ENCODE data around the gene NEURL3. TPM values are rescaled to one million over a fixed set of nuclear protein-coding genes. Genes with fewer than 3 reads are reported as not detected.
A peak's percentile ranks its signal among the peaks of the same experiment; 100 is the strongest.
"Not testable (repeated sequence)": the region's sequence is repeated elsewhere in the genome, so short reads cannot be mapped to it uniquely, and the experiment has no call there.

NEURL3 gene, protein sequence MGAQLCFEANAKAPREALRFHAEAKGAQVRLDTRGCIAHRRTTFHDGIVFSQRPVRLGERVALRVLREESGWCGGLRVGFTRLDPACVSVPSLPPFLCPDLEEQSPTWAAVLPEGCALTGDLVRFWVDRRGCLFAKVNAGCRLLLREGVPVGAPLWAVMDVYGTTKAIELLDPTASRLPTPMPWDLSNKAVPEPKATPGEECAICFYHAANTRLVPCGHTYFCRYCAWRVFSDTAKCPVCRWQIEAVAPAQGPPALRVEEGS
- total RNA-seq, result 0.29 TPM in 1 of 2 replicates, not detected in the other

DNA sequence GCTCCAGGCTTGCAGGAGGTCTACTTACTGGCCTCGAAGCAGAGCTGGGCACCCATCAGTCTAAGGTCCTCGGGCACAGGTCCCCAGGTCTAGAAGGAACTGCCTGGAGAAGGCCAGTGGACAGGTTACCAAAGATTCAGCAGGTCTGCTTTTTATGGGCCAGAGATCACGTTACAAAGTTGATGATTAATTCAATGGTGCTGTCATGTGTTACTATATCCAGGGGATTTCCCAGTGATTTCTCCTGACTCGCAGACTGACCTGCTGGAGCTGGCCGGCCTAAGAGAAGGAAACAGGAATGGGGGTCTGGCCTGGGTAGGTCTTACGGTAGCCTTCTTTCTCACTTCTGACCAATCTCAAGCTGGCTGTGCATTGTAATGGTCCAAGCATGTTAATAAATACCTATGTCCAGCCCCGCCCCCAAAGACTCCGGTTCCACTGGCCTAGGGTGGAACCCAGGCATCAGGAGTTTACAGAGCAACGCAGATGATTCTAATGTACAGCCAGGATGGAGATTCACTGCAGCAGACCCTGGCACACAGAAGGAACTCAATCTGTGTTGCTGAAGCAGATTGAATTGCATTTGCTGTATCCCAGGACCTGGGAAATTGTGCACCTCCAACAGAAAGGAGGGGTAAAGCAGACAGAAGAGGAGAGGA lies at the start of gene NEURL3:
NEURL3 (minus strand) TSS at position 127 of the 659 bp plus-strand sequence; CDS start at position 56, 71 bp downstream.
- H3K4me2 ChIP-seq (ENCODE audit: insufficient read depth, low read length), result no peak within 1 kb of the TSS
- DNase-seq (ENCODE audit: insufficient read length, low spot score, missing footprints), result peak; percentile 97

GRCh38 chr2:96554293-96555145 lies 49.4 kb upstream of the NEURL3 start:
- Histone ChIP-seq H3K4me3 (ENCODE audit: insufficient read depth, low read length) (peak overlapping the region; percentile 39), H3K4me2 (ENCODE audit: insufficient read depth, low read length) (peak overlapping the region; percentile 72), H3K27me3 (ENCODE audit: insufficient read depth, low read length) (no peaks in the 10 kb centered on the region), H3K4me1 (ENCODE audit: insufficient read depth, low read length) (peaks cover 11% of the 10 kb centered on the region), H4K20me1 (ENCODE audit: insufficient read depth, low read length) (no peaks in the 10 kb centered on the region), H3K27ac (ENCODE audit: low read depth, low read length) (no peak overlapping the region), H3K79me2 (ENCODE audit: insufficient read depth, low read length) (no peaks in the 10 kb centered on the region), H3K36me3 (ENCODE audit: insufficient read depth, low read length) (peaks cover 5% of the 10 kb centered on the region), H2AFZ (ENCODE audit: low read length) (peak overlapping the region; percentile 89), H3K9me3 (ENCODE audit: low read depth, low read length) (no peaks in the 10 kb centered on the region)
- peak; percentile 86 for TF ChIP-seq CTCF (IDR thresholded peaks at IDR 0.05; ENCODE audit: extremely low read depth, low read depth, low read length)
- DNase-seq (ENCODE audit: insufficient read length, low spot score, missing footprints), result peak; percentile 98

More for the DNA sequence above, at the start of gene NEURL3:
- Histone ChIP-seq H4K20me1 (ENCODE audit: insufficient read depth, low read length) (no peaks in the 10 kb centered on the region), H3K4me3 (ENCODE audit: insufficient read depth, low read length) (no peak within 1 kb of the TSS), H3K27ac (ENCODE audit: low read depth, low read length) (no peak within 1 kb of the TSS), H3K27me3 (ENCODE audit: insufficient read depth, low read length) (peaks cover 11% of the 10 kb centered on the region), H3K9me3 (ENCODE audit: low read depth, low read length) (no peaks in the 10 kb centered on the region), H3K79me2 (ENCODE audit: insufficient read depth, low read length) (no peaks in the 10 kb centered on the region), H3K36me3 (ENCODE audit: insufficient read depth, low read length) (no peaks in the 10 kb centered on the region), H3K4me1 (ENCODE audit: insufficient read depth, low read length) (peaks cover 7% of the 10 kb centered on the region), H2AFZ (ENCODE audit: low read length) (no peak within 1 kb of the TSS)
- TF ChIP-seq CTCF (IDR thresholded peaks at IDR 0.05; ENCODE audit: extremely low read depth, low read depth, low read length), result no peak

GRCh38 chr2:96553957-96554292 lies 48.8 kb upstream of the NEURL3 start:
- H3K27ac ChIP-seq (ENCODE audit: low read depth, low read length); DNase-seq (ENCODE audit: insufficient read length, low spot score, missing footprints); H4K20me1 ChIP-seq (ENCODE audit: insufficient read depth, low read length); H3K79me2 ChIP-seq (ENCODE audit: insufficient read depth, low read length); H3K27me3 ChIP-seq (ENCODE audit: insufficient read depth, low read length); H3K36me3 ChIP-seq (ENCODE audit: insufficient read depth, low read length); H3K9me3 ChIP-seq (ENCODE audit: low read depth, low read length): not testable (repeated sequence)
- peak overlapping the region; percentile 72 for H3K4me2 ChIP-seq (ENCODE audit: insufficient read depth, low read length)
- H3K4me3 ChIP-seq (ENCODE audit: insufficient read depth, low read length), result peak overlapping the region; percentile 39
- peaks cover 11% of the 10 kb centered on the region for H3K4me1 ChIP-seq (ENCODE audit: insufficient read depth, low read length)
- H2AFZ ChIP-seq (ENCODE audit: low read length), result peak overlapping the region; percentile 89

GRCh38 chr2:96553176-96553956 lies 48.2 kb upstream of the NEURL3 start:
- Histone ChIP-seq H3K4me2 (ENCODE audit: insufficient read depth, low read length) (no peak overlapping the region), H3K27me3 (ENCODE audit: insufficient read depth, low read length) (no peaks in the 10 kb centered on the region), H3K79me2 (ENCODE audit: insufficient read depth, low read length) (no peaks in the 10 kb centered on the region), H3K4me3 (ENCODE audit: insufficient read depth, low read length) (no peak overlapping the region), H3K27ac (ENCODE audit: low read depth, low read length) (no peak overlapping the region), H3K4me1 (ENCODE audit: insufficient read depth, low read length) (peaks cover 14% of the 10 kb centered on the region), H4K20me1 (ENCODE audit: insufficient read depth, low read length) (no peaks in the 10 kb centered on the region), H2AFZ (ENCODE audit: low read length) (no peak overlapping the region), H3K9me3 (ENCODE audit: low read depth, low read length) (no peaks in the 10 kb centered on the region), H3K36me3 (ENCODE audit: insufficient read depth, low read length) (peaks cover 5% of the 10 kb centered on the region)
- DNase-seq (ENCODE audit: insufficient read length, low spot score, missing footprints), result peak; percentile 47
- TF ChIP-seq CTCF (IDR thresholded peaks at IDR 0.05; ENCODE audit: extremely low read depth, low read depth, low read length), result no peak
